Neutrophil (primary cell): ENCODE results near the gene TARBP2.

Experiments used
- H3K27ac ChIP-seq: fragments of 200-600 bp; sonication (generic); 2 replicates; pipeline ENCODE4 v1.5.1; 2016; ENCODE audit warnings: mild to moderate bottlenecking, moderate library complexity
- H3K27me3 ChIP-seq: fragments of 200-600 bp; sonication (generic); 2 replicates; pipeline ENCODE4 v1.6.0; 2016; ENCODE audit warnings: mild to moderate bottlenecking
- H3K36me3 ChIP-seq: fragments of 200-600 bp; sonication (generic); 2 replicates; pipeline ENCODE4 v1.5.1; 2017
- H3K4me1 ChIP-seq, 2 experiments: fragments of 200-600 bp in 1 of 2; sonication (generic) in 1 of 2; 1 replicate in 1 of 2; 2 replicates in 1 of 2; pipeline versions ENCODE4 v1.5.1 to v1.6.1; 2013 to 2016; ENCODE audit warnings: low read depth in 1 of 2, low read length in 1 of 2, mild to moderate bottlenecking in 1 of 2, moderate library complexity in 1 of 2; ENCODE audit not compliant: control insufficient read depth in 1 of 2, insufficient read depth in 1 of 2
- H3K4me3 ChIP-seq, 2 experiments: fragments of 200-600 bp in 1 of 2; sonication (generic) in 1 of 2; 1 replicate in 1 of 2; 2 replicates in 1 of 2; pipeline ENCODE4 v1.5.1; 2013 to 2016; ENCODE audit warnings: low read depth in 1 of 2, low read length in 1 of 2, mild to moderate bottlenecking in 1 of 2, moderate library complexity in 1 of 2
- H3K9me3 ChIP-seq: fragments of 200-600 bp; sonication (generic); 2 replicates; pipeline ENCODE4 v1.5.1; 2016
- TF ChIP-seq, protein P1 (sequence below): fragments of 200-600 bp; sonication (generic); IDR thresholded peaks from 2 replicates; pipeline ENCODE4 v1.5.1; 2016; ENCODE audit warnings: antibody characterized with exemption

TARBP2 gene

DNA sequence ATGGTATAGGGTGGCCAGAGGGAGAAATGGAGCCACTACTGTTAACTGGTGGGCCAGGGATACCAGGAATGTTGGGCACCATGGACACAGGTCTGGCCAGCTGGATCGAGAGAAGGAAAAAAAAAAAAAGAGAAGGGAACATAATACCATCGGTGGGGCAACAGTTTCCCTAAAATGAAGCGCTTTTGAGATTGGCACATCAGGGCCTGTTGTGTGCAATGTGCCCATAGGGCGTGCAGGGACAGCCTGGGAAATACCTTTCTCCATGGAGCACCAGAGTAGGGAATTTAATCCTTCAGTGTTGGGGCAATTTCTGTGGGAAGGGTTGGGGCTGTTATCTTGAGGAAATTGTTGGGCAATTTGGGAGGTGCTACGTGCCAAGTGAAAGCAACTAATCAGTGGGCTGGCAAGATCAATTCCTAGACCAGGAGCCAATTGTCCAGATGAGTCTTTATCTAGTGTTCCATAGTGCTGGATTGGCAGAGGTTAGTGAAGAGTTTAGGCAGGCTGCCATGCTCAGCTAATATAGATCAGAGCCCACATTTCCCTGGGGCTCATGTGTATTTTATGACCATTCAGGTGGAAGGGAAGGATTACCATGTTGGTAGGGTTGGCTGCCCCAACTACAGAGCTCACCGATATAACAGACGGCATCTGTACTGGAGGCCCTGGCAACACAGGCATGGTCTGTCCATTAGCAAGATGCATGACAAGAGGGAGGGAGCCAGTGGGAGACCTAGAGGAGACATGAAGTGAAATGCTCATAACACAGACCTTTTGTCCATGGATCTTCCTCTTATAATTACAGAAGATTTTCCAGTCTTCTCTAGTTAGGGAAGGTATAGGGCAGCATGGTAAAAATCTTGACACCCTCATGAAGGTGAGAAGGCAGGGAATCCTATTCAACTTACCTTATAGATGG lies 31.7 kb downstream of the TARBP2 start:
- TF ChIP-seq, protein P1, sequence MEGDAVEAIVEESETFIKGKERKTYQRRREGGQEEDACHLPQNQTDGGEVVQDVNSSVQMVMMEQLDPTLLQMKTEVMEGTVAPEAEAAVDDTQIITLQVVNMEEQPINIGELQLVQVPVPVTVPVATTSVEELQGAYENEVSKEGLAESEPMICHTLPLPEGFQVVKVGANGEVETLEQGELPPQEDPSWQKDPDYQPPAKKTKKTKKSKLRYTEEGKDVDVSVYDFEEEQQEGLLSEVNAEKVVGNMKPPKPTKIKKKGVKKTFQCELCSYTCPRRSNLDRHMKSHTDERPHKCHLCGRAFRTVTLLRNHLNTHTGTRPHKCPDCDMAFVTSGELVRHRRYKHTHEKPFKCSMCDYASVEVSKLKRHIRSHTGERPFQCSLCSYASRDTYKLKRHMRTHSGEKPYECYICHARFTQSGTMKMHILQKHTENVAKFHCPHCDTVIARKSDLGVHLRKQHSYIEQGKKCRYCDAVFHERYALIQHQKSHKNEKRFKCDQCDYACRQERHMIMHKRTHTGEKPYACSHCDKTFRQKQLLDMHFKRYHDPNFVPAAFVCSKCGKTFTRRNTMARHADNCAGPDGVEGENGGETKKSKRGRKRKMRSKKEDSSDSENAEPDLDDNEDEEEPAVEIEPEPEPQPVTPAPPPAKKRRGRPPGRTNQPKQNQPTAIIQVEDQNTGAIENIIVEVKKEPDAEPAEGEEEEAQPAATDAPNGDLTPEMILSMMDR: no peak
- H3K27me3 ChIP-seq: no peaks in the 10 kb centered on the region
- peaks cover 96% of the 10 kb centered on the region for H3K36me3 ChIP-seq
- peak overlapping the region; percentile 25 for H3K27ac ChIP-seq
- H3K4me3 ChIP-seq: no peak overlapping the region
- no peaks in the 10 kb centered on the region for H3K9me3 ChIP-seq
- H3K4me1 ChIP-seq: no peaks in the 10 kb centered on the region

DNA sequence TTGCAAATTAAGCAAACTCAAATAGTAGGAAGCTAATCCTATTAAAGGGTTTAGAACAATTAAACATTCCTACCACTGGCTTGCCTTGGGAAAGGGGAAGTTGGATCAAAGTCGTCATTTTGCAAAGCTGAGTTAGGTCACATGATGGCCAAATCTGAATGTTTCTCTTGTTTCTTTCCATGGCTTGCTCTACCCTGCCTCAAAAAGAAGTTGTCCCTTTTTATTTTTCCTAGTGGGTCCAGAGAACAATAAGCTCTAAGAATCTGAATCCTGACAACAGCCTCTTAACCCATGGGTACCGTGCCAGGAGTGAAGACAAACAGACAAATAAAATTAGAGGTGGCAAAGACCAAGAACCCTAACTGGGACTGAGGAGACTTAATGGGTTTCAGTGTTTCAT lies 32.4 kb downstream of the TARBP2 start:
- Histone ChIP-seq H3K9me3 (no peaks in the 10 kb centered on the region), H3K36me3 (peaks cover 91% of the 10 kb centered on the region), H3K27ac (peak overlapping the region; percentile 25), H3K4me3 (no peak overlapping the region), H3K4me1 (peaks cover 0 to 2% of the 10 kb centered on the region in 2 experiments), H3K27me3 (no peaks in the 10 kb centered on the region)
- TF ChIP-seq, protein P1: no peak

DNA sequence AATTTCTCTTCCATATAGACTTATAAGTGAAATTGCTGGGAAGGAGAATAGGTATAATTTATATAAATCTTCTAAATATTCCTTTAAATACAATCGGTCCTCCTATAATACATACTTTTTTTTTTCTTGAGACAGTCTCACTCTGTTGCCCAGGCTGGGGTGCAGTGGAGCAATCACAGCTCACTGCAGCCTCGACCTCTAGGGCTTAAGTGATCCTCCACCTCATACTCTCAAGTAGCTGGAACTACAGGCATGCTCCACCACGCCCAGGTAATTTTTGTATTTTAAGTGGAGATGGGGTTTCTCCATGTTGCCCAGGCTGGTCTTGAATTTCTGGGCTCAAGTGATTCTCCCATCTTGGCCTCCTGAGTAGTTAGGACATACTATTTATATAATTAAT lies 35.9 kb downstream of the TARBP2 start:
- TF ChIP-seq, protein P1: no peak
- H3K27ac ChIP-seq: no peak overlapping the region
- no peaks in the 10 kb centered on the region for H3K27me3 ChIP-seq
- peaks cover 0 to 5% of the 10 kb centered on the region in 2 experiments for H3K4me1 ChIP-seq
- H3K9me3 ChIP-seq: no peaks in the 10 kb centered on the region
- H3K36me3 ChIP-seq: peaks cover 87% of the 10 kb centered on the region
- H3K4me3 ChIP-seq: no peak overlapping the region

DNA sequence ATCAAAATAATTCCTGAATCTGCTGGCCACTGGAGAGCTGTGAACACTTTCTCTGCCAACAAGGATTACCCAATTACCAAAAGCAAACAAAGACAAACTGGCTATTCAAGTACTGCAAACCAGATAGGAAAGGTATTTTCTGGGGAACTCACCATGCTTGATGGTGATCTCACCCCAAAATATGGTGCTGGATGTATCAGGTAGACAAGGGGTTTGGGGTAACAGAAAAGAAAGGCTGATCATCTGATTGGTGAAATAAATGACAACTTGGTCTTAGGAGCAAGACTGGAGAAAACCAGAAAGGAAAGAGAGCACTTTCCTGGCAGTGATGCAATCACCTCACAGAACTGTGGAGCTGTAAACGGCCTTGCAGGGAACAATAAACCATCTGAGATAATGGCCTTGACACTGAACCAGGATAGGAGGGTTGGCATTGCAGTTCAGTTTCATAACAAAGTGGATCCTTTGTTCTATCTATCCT lies 37.2 kb downstream of the TARBP2 start:
- H3K4me1 ChIP-seq: peaks cover 0 to 5% of the 10 kb centered on the region in 2 experiments
- TF ChIP-seq, protein P1: no peak
- H3K4me3 ChIP-seq: no peak overlapping the region
- H3K9me3 ChIP-seq: no peaks in the 10 kb centered on the region
- peaks cover 87% of the 10 kb centered on the region for H3K36me3 ChIP-seq
- H3K27me3 ChIP-seq: no peaks in the 10 kb centered on the region
- H3K27ac ChIP-seq: peak overlapping the region; percentile 19

DNA sequence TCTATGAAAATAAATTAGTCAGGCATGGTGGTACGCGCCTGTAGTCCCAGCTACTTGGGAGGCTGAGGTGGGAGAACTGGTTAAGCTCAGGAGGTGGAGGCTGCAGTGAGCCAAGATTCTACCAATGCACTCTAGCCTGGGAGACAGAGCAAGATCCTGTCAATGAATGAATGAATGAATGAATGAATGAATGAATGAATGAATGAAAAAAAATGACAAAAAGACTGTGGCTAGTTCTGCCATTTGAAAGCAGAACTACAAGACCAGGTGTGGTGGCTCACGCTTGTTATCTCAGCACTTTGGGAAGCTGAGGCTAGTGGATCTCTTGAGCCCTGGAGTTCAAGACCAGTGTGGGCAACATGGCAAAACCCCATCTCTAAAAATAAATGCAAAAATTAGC lies 38.4 kb downstream of the TARBP2 start:
- H3K4me1 ChIP-seq: peaks cover 0 to 11% of the 10 kb centered on the region in 2 experiments
- H3K36me3 ChIP-seq: peaks cover 83% of the 10 kb centered on the region
- no peak overlapping the region for H3K4me3 ChIP-seq
- TF ChIP-seq, protein P1: no peak
- H3K27ac ChIP-seq: no peak overlapping the region
- no peaks in the 10 kb centered on the region for H3K9me3 ChIP-seq
- no peaks in the 10 kb centered on the region for H3K27me3 ChIP-seq
